HCT116 (cell line): ENCODE results near the gene PDXK. TPM values are rescaled to one million over a fixed set of nuclear protein-coding genes. Genes with fewer than 3 reads are reported as not detected.

Experiments used
- ATAC-seq: fragments of 200-7000 bp; cut with Tn5 transposase; 2 replicates; pipeline ENCODE4 v1.9.1; 2020; ENCODE audit warnings: mild to moderate bottlenecking, moderate library complexity
- BruUV-seq: library from RNA; stranded (reverse); fragments of 400-500 nt; replicated peaks from 2 replicates; lab custom pipeline; 2021; lab: Mats Ljungman, UMichigan
- CTCF ChIA-PET: fragments of 300-600 bp; sonication (Branson Sonifier 250); formaldehyde crosslinking; loops from one replicate; lab custom pipeline; 2021; ENCODE audit warnings: antibody characterized with exemption; lab: Charles Lee
- POLR2A ChIA-PET: fragments of 300-600, 350-600 bp; sonication (Branson Sonifier 250); formaldehyde crosslinking; loops from one replicate; lab custom pipeline; 2021; ENCODE audit warnings: antibody characterized with exemption; lab: Charles Lee
- RAD21 ChIA-PET, 2 experiments: fragments of 300-600 bp; sonication (Branson Sonifier 250); formaldehyde crosslinking; loops; one replicate each; lab custom pipeline; 2023; ENCODE audit warnings: low total read pairs in 2 of 2; ENCODE audit not compliant: uncharacterized antibody in 2 of 2, unreplicated experiment in 2 of 2, low non-redundant PET in 1 of 2; lab: Charles Lee
- DNase-seq: peaks from one replicate; pipeline ENCODE4 v3.0.0-alpha.2; 2010; ENCODE audit warnings: low read depth, low spot score
- H2AFZ ChIP-seq: fragments of 200-600 bp; shearing (Covaris generic), sonication (generic); 2 replicates; pipeline ENCODE4 v1.6.1; 2017; ENCODE audit warnings: low read depth, mixed run types, mixed read lengths, antibody characterized with exemption, low read length; ENCODE audit not compliant: poor library complexity, severe bottlenecking
- H3K27ac ChIP-seq: 2 replicates; pipeline ENCODE4 v1.5.1; 2012; ENCODE audit warnings: low read depth, low read length
- H3K27me3 ChIP-seq: fragments of 200-600 bp; sonication (generic); 2 replicates; pipeline ENCODE4 v1.6.1; 2016; ENCODE audit warnings: mixed run types, low read length, mixed read lengths; ENCODE audit not compliant: insufficient read depth
- H3K36me3 ChIP-seq, 2 experiments: fragments of 200-500 bp in 1 of 2; fragments of 200-600 bp in 1 of 2; sonication (Bioruptor generic) in 1 of 2; sonication (generic) in 1 of 2; 2 replicates each; pipeline versions ENCODE4 v1.5.1 to v1.6.1; 2014 to 2016; ENCODE audit warnings: low read length in 2 of 2, inconsistent platforms in 1 of 2, mixed read lengths in 1 of 2, mixed run types in 1 of 2; ENCODE audit not compliant: insufficient read depth in 2 of 2, control insufficient read depth in 1 of 2
- H3K4me1 ChIP-seq, 2 experiments: fragments of 200-600 bp in 1 of 2; sonication (generic) in 1 of 2; 2 replicates each; pipeline versions ENCODE4 v1.5.1 to v1.6.1; 2012 to 2017; ENCODE audit warnings: low read length in 2 of 2, inconsistent platforms in 1 of 2, mild to moderate bottlenecking in 1 of 2, mixed read lengths in 1 of 2, mixed run types in 1 of 2, moderate library complexity in 1 of 2; ENCODE audit not compliant: insufficient read depth in 2 of 2, control insufficient read depth in 1 of 2
- H3K4me2 ChIP-seq: fragments of 200-600 bp; sonication (generic); 2 replicates; pipeline ENCODE4 v1.6.1; 2017; ENCODE audit warnings: mixed run types, low read length, mixed read lengths
- H3K4me3 ChIP-seq, 2 experiments: fragments of 200-600 bp in 1 of 2; sonication (generic) in 1 of 2; replicated peaks in 1 of 2; 2 replicates each; pipeline ENCODE4 v1.5.1; 2011 to 2016; ENCODE audit warnings: low read length in 2 of 2, control low read depth in 1 of 2, low read depth in 1 of 2, mild to moderate bottlenecking in 1 of 2, mixed read lengths in 1 of 2, mixed run types in 1 of 2
- H3K79me2 ChIP-seq: fragments of 200-600 bp; sonication (generic); 2 replicates; pipeline ENCODE4 v1.6.1; 2017; ENCODE audit warnings: mild to moderate bottlenecking, mixed run types, low read length, moderate library complexity, mixed read lengths; ENCODE audit not compliant: insufficient read depth
- H3K9ac ChIP-seq: fragments of 200-600 bp; sonication (generic); 2 replicates; pipeline ENCODE4 v1.6.1; 2016; ENCODE audit warnings: low read length, mixed read lengths
- H3K9me2 ChIP-seq: fragments of 200-600 bp; sonication (generic), shearing (Covaris generic); 2 replicates; pipeline ENCODE4 v1.6.1; 2017; ENCODE audit warnings: mixed run types, mild to moderate bottlenecking, moderate library complexity; ENCODE audit not compliant: insufficient read depth
- H3K9me3 ChIP-seq, 2 experiments: fragments of 200-500 bp in 1 of 2; fragments of 200-600 bp in 1 of 2; sonication (Bioruptor generic) in 1 of 2; sonication (generic) in 1 of 2; 2 replicates each; pipeline ENCODE4 v1.6.1; 2014 to 2017; ENCODE audit warnings: low read length in 2 of 2, mixed read lengths in 2 of 2, inconsistent platforms in 1 of 2, low read depth in 1 of 2, mild to moderate bottlenecking in 1 of 2, mixed run types in 1 of 2, moderate library complexity in 1 of 2; ENCODE audit not compliant: control insufficient read depth in 1 of 2, insufficient read depth in 1 of 2
- H4K20me1 ChIP-seq: fragments of 200-600 bp; sonication (generic), shearing (Covaris generic); 2 replicates; pipeline ENCODE4 v1.6.1; 2017; ENCODE audit warnings: mixed run types, mild to moderate bottlenecking, moderate library complexity; ENCODE audit not compliant: insufficient read depth
- ELF1 ChIP-seq: IDR thresholded peaks from 2 replicates; pipeline ENCODE4 v1.6.1; 2012; ENCODE audit warnings: low read depth, borderline replicate concordance
- EZH2 ChIP-seq: fragments of 200-600 bp; sonication (generic); IDR thresholded peaks from 2 replicates; pipeline ENCODE4 v1.6.1; 2017; ENCODE audit warnings: antibody characterized with exemption, mixed run types
- EZH2phosphoT487 ChIP-seq: fragments of 200-600 bp; IDR thresholded peaks from 2 replicates; pipeline ENCODE4 v1.6.1; 2018; ENCODE audit warnings: antibody characterized with exemption, borderline replicate concordance
- JUND ChIP-seq: IDR thresholded peaks from 2 replicates; pipeline ENCODE4 v1.6.1; 2012
- MAX ChIP-seq: IDR thresholded peaks from 2 replicates; pipeline ENCODE4 v1.6.1; 2012
- POLR2A ChIP-seq: IDR thresholded peaks from 2 replicates; pipeline ENCODE4 v1.7.0; 2011; ENCODE audit warnings: borderline replicate concordance; ENCODE audit not compliant: insufficient read depth, insufficient read length; ENCODE audit errors: extremely low read depth
- SIN3A ChIP-seq: IDR thresholded peaks from 2 replicates; pipeline ENCODE4 v1.6.1; 2012; ENCODE audit warnings: low read depth
- SP1 ChIP-seq: IDR thresholded peaks from 2 replicates; pipeline ENCODE4 v1.6.1; 2012; ENCODE audit warnings: low read depth
- YY1 ChIP-seq: IDR thresholded peaks from 2 replicates; pipeline ENCODE4 v1.6.1; 2011; ENCODE audit warnings: low read length, low read depth, moderate library complexity, mild to moderate bottlenecking; ENCODE audit not compliant: insufficient replicate concordance; ENCODE audit errors: extremely low read depth
- ZBTB33 ChIP-seq: IDR thresholded peaks from 2 replicates; pipeline ENCODE4 v1.6.1; 2011; ENCODE audit warnings: mild to moderate bottlenecking, low read length, moderate library complexity; ENCODE audit not compliant: insufficient replicate concordance; ENCODE audit errors: extremely low read depth
- ZFX ChIP-seq: fragments of 450-650 bp; IDR thresholded peaks from 2 replicates; pipeline ENCODE4 v1.6.1; 2017
- ZNF274 ChIP-seq: fragments of 200-500 bp; sonication (Bioruptor generic); IDR thresholded peaks from 2 replicates; pipeline ENCODE4 v1.6.1; 2014; ENCODE audit warnings: mild to moderate bottlenecking, low read depth, low read length, inconsistent platforms
- intact Hi-C: fragments of 100-400 bp; cut with micrococcal nuclease; formaldehyde crosslinking; loops from 2 replicates; pipeline ENCODE4 v1.10.0; 2022
- total RNA-seq: library from RNA; stranded (reverse); gene quantifications from one replicate; pipeline ENCODE4 v1.2.1, GENCODE V29; 2021; ENCODE audit not compliant: unreplicated experiment

Gene PDXK
- total RNA-seq, 1 experiment from 2014 or later: 127 TPM

DNA sequence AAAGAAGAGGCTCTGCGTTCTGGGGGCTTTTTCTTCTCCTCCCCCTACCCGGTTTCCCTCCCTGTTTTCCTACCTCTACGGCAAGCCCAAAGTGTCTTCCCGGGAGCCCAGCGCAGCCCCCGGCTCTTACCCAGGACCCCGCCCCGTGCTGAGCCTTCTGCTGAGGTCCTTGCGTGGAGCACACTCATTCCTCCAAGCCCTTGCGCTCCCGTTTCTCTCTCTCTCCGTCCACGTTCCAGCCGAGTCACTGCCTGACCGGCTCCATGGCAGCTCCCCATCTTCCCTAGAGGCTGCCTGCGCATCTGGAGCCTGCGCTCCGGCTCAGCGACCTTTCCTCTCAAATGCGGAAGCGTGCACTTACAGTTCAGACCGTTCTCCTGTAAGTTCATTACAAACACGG is 24.9 kb upstream of the PDXK start:
- no peaks in the 10 kb centered on the region for H3K9me3 ChIP-seq
- no TSS peak for BruUV-seq
- no peaks in the 10 kb centered on the region for H3K27me3 ChIP-seq
- TF ChIP-seq ZBTB33 (no peak), ZNF274 (no peak), MAX (no peak), YY1 (no peak), JUND (no peak), ZFX (no peak), EZH2 (no peak), ELF1 (no peak), EZH2phosphoT487 (no peak), POLR2A (no peak), SIN3A (no peak), SP1 (no peak)
- no peaks in the 10 kb centered on the region for H3K4me1 ChIP-seq
- H3K4me3 ChIP-seq: no peak overlapping the region
- no peaks in the 10 kb centered on the region for H4K20me1 ChIP-seq
- intact Hi-C loops: no loop called here
- ChIA-PET POLR2A (no interaction called here), CTCF (no interaction called here), RAD21 (no interaction called here)
- no peaks in the 10 kb centered on the region for H3K79me2 ChIP-seq
- no peaks in the 10 kb centered on the region for H3K9me2 ChIP-seq
- H2AFZ ChIP-seq: no peak overlapping the region
- no peak overlapping the region for H3K9ac ChIP-seq
- H3K36me3 ChIP-seq: peaks cover 33 to 51% of the 10 kb centered on the region in 2 experiments; a peak in 3 of 4 replicates
- ATAC-seq (no peak), DNase-seq (no peak)
- H3K4me2 ChIP-seq: no peak overlapping the region
- no peak overlapping the region for H3K27ac ChIP-seq
